Measurements from ENCODE around the gene PPP1R14C.

DNA sequence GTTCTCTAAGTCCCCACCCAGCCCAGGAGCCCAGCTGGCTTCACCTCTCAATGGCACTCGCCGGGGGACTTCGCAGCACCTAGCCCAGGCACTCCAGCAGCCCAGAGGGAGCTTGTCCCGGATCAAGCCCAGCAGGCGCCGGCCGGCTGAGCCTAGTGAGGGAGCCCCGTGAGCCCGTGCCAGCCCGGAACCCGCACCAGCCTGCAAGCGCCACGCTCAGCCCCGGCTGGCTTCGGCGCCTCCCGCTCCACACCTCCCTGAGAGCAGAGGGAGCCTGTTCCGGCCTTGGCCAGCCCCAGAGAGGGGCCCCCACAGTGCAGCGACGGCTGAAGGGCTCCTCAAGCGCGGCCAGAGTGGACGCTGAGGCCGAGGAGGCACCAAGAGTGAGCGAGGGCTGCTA is 27.1 kb upstream of the PPP1R14C start:
- TF ChIP-seq POLR2A (IDR thresholded peaks at IDR 0.05): no peak
- TF ChIP-seq, protein P1, sequence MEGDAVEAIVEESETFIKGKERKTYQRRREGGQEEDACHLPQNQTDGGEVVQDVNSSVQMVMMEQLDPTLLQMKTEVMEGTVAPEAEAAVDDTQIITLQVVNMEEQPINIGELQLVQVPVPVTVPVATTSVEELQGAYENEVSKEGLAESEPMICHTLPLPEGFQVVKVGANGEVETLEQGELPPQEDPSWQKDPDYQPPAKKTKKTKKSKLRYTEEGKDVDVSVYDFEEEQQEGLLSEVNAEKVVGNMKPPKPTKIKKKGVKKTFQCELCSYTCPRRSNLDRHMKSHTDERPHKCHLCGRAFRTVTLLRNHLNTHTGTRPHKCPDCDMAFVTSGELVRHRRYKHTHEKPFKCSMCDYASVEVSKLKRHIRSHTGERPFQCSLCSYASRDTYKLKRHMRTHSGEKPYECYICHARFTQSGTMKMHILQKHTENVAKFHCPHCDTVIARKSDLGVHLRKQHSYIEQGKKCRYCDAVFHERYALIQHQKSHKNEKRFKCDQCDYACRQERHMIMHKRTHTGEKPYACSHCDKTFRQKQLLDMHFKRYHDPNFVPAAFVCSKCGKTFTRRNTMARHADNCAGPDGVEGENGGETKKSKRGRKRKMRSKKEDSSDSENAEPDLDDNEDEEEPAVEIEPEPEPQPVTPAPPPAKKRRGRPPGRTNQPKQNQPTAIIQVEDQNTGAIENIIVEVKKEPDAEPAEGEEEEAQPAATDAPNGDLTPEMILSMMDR (IDR thresholded peaks at IDR 0.05): no peak

Measured in breast epithelium (tissue), 3 donors.